ENCODE data around the gene PTPRE.

DNA sequence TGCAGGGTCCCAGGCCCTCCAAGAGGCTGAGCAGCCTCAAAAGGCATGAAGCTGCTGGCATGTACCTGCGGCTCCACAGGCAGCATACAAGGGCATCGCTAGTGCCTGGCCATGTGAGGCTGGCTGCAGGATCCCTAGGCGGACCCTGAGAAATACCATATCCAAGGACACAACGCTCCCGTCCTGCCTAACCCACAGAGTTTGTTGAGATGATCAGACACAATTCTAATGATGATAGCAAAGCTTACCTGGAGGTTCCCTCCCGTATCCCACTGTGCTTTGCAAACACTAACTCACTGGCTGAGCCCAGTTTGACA, 31.5 kb upstream of the PTPRE start:
- no peak for TF ChIP-seq ZNF391 (tag by site-specific recombination; IDR thresholded peaks at IDR 0.05; ENCODE audit: borderline replicate concordance, low read depth)
- TF ChIP-seq ZFP37 (tag by site-specific recombination; IDR thresholded peaks at IDR 0.05): no peak
- TF ChIP-seq, protein P1, sequence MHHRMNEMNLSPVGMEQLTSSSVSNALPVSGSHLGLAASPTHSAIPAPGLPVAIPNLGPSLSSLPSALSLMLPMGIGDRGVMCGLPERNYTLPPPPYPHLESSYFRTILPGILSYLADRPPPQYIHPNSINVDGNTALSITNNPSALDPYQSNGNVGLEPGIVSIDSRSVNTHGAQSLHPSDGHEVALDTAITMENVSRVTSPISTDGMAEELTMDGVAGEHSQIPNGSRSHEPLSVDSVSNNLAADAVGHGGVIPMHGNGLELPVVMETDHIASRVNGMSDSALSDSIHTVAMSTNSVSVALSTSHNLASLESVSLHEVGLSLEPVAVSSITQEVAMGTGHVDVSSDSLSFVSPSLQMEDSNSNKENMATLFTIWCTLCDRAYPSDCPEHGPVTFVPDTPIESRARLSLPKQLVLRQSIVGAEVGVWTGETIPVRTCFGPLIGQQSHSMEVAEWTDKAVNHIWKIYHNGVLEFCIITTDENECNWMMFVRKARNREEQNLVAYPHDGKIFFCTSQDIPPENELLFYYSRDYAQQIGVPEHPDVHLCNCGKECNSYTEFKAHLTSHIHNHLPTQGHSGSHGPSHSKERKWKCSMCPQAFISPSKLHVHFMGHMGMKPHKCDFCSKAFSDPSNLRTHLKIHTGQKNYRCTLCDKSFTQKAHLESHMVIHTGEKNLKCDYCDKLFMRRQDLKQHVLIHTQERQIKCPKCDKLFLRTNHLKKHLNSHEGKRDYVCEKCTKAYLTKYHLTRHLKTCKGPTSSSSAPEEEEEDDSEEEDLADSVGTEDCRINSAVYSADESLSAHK (tag by site-specific recombination; IDR thresholded peaks at IDR 0.05): no peak
- no peak for TF ChIP-seq ZNF175 (tag by site-specific recombination; IDR thresholded peaks at IDR 0.05)
- TF ChIP-seq ZNF837 (tag by site-specific recombination; IDR thresholded peaks at IDR 0.05): no peak
- TF ChIP-seq ZNF785 (tag by site-specific recombination; IDR thresholded peaks at IDR 0.05): no peak
- no peak for TF ChIP-seq ZNF280D (tag by site-specific recombination; IDR thresholded peaks at IDR 0.05)
- TF ChIP-seq, protein P2, sequence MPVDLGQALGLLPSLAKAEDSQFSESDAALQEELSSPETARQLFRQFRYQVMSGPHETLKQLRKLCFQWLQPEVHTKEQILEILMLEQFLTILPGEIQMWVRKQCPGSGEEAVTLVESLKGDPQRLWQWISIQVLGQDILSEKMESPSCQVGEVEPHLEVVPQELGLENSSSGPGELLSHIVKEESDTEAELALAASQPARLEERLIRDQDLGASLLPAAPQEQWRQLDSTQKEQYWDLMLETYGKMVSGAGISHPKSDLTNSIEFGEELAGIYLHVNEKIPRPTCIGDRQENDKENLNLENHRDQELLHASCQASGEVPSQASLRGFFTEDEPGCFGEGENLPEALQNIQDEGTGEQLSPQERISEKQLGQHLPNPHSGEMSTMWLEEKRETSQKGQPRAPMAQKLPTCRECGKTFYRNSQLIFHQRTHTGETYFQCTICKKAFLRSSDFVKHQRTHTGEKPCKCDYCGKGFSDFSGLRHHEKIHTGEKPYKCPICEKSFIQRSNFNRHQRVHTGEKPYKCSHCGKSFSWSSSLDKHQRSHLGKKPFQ (tag by site-specific recombination; IDR thresholded peaks at IDR 0.05): no peak
- TF ChIP-seq ZBTB20 (tag by site-specific recombination; IDR thresholded peaks at IDR 0.05): no peak
